OCI-LY1 (cell line): ENCODE measurements around the gene PDAP1.

Source experiments
- H2AFZ ChIP-seq: fragments of 200-600 bp; sonication (generic), shearing (Covaris generic); 2 replicates; pipeline ENCODE4 v1.6.0; 2014; ENCODE audit warnings: antibody characterized with exemption, mild to moderate bottlenecking, low read length
- H3F3A ChIP-seq: fragments of 200-600 bp; sonication (generic), shearing (Covaris generic); 2 replicates; pipeline ENCODE4 v1.6.0; 2014; ENCODE audit warnings: mild to moderate bottlenecking, antibody characterized with exemption, low read length, moderate library complexity; ENCODE audit not compliant: insufficient read depth
- H3K27ac ChIP-seq: fragments of 200-600 bp; sonication (generic); 2 replicates; pipeline ENCODE4 v1.5.1; 2014; ENCODE audit warnings: low read length, mixed run types, mild to moderate bottlenecking, low read depth; ENCODE audit not compliant: poor library complexity, severe bottlenecking
- H3K27me3 ChIP-seq: fragments of 200-600 bp; sonication (generic); 2 replicates; pipeline ENCODE4 v1.6.0; 2014; ENCODE audit warnings: antibody characterized with exemption, mild to moderate bottlenecking, low read length, moderate library complexity; ENCODE audit not compliant: insufficient read depth
- H3K36me3 ChIP-seq: fragments of 200-600 bp; sonication (generic); 2 replicates; pipeline ENCODE4 v1.6.1; 2014; ENCODE audit warnings: mild to moderate bottlenecking, antibody characterized with exemption, low read length, moderate library complexity, mixed read lengths; ENCODE audit not compliant: insufficient read depth
- H3K4me1 ChIP-seq: fragments of 200-600 bp; sonication (generic); 2 replicates; pipeline ENCODE4 v1.5.1; 2014; ENCODE audit warnings: mild to moderate bottlenecking, low read length, moderate library complexity; ENCODE audit not compliant: insufficient read depth, severe bottlenecking
- H3K4me2 ChIP-seq: fragments of 200-600 bp; sonication (generic), shearing (Covaris generic); 2 replicates; pipeline ENCODE4 v1.6.1; 2014; ENCODE audit warnings: low read length
- H3K4me3 ChIP-seq: fragments of 200-600 bp; sonication (generic); 2 replicates; pipeline ENCODE4 v1.5.1; 2014; ENCODE audit warnings: low read length, low read depth, mild to moderate bottlenecking, mixed read lengths; ENCODE audit not compliant: poor library complexity, severe bottlenecking
- H3K79me2 ChIP-seq: fragments of 200-600 bp; shearing (Covaris generic); 2 replicates; pipeline ENCODE4 v1.6.1; 2016; ENCODE audit warnings: mixed run types, low read length, mixed read lengths; ENCODE audit not compliant: insufficient read depth
- H3K9ac ChIP-seq: fragments of 200-600 bp; sonication (generic), shearing (Covaris generic); 2 replicates; pipeline ENCODE4 v1.6.1; 2014; ENCODE audit warnings: mild to moderate bottlenecking, low read length, mixed read lengths
- H3K9me2 ChIP-seq: fragments of 200-600 bp; sonication (generic), shearing (Covaris generic); 2 replicates; pipeline ENCODE4 v1.6.1; 2014; ENCODE audit warnings: low read depth, mild to moderate bottlenecking, low read length, mixed read lengths
- H3K9me3 ChIP-seq: fragments of 200-600 bp; shearing (Covaris generic); 2 replicates; pipeline ENCODE4 v1.6.1; 2014; ENCODE audit warnings: low read length, mixed read lengths
- H4K20me1 ChIP-seq: fragments of 200-600 bp; sonication (generic), shearing (Covaris generic); 2 replicates; pipeline ENCODE4 v1.6.0; 2016; ENCODE audit warnings: mild to moderate bottlenecking, low read length; ENCODE audit not compliant: insufficient read depth
- EZH2 ChIP-seq: fragments of 200-600 bp; sonication (generic), shearing (Covaris generic); IDR thresholded peaks from 2 replicates; pipeline ENCODE4 v1.8.0; 2017; ENCODE audit warnings: borderline replicate concordance, mixed run types, mild to moderate bottlenecking, antibody characterized with exemption, low read length, moderate library complexity, mixed read lengths
- TF ChIP-seq, protein P1 (sequence below): fragments of 200-600 bp; sonication (generic), shearing (Covaris generic); IDR thresholded peaks from 2 replicates; pipeline ENCODE4 v1.5.1; 2017; ENCODE audit warnings: mild to moderate bottlenecking, antibody characterized with exemption, low read length, moderate library complexity, mixed read lengths

Gene PDAP1

DNA sequence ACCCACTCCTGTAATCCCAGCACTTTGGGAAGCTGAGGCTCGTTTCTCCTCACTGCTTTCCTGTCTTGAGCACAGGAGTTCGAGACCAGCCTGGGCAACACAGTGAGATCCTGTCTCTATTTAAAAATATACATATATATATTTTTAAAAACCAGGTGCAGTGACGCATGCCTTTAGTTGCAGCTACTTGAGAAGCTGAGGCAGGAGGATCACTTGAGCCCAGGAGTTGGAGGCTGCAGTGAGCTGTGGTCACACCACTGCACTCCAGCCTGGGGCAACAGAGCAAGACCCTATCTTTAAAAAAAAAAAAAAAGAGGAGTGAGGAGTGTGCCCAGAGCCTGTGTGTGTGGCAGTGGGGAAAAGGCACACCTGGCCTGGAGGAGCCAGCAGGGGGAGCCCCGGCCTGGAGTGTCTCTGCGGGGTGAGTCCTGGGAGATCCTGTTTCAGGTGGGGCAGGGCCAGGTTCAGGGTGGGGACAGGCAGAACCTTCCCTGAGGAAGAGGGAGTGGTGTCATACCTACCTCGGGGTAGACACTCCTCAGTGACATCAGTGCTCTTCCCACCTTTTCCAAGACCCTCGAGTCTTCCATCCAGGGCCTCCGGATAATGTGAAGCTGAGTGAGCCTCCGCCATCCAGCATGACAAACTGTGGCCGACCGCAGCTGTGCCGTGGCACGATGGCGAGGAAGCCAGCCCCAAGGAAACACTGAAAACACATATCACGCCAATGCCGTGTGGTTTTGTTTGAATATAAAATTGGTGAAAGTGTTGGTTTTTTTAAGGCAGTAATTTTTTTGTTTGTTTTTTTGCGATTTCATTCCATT, 42.9 kb downstream of the PDAP1 start:
- Histone ChIP-seq H3K9me2 (no peaks in the 10 kb centered on the region), H3K4me3 (no peak overlapping the region), H3K9me3 (no peaks in the 10 kb centered on the region), H3K27me3 (no peaks in the 10 kb centered on the region), H3K9ac (no peak overlapping the region), H2AFZ (no peak overlapping the region), H3K79me2 (no peaks in the 10 kb centered on the region), H3F3A (0 out of 2 replicates have a peak, but pooled peaks cover 5% of the 10 kb centered on the region), H3K4me1 (no peaks in the 10 kb centered on the region), H3K27ac (no peak overlapping the region), H3K36me3 (peaks cover 73% of the 10 kb centered on the region), H4K20me1 (no peaks in the 10 kb centered on the region), H3K4me2 (no peak overlapping the region)
- TF ChIP-seq, protein P1, sequence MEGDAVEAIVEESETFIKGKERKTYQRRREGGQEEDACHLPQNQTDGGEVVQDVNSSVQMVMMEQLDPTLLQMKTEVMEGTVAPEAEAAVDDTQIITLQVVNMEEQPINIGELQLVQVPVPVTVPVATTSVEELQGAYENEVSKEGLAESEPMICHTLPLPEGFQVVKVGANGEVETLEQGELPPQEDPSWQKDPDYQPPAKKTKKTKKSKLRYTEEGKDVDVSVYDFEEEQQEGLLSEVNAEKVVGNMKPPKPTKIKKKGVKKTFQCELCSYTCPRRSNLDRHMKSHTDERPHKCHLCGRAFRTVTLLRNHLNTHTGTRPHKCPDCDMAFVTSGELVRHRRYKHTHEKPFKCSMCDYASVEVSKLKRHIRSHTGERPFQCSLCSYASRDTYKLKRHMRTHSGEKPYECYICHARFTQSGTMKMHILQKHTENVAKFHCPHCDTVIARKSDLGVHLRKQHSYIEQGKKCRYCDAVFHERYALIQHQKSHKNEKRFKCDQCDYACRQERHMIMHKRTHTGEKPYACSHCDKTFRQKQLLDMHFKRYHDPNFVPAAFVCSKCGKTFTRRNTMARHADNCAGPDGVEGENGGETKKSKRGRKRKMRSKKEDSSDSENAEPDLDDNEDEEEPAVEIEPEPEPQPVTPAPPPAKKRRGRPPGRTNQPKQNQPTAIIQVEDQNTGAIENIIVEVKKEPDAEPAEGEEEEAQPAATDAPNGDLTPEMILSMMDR = peak; percentile 70
- no peak for TF ChIP-seq EZH2

DNA sequence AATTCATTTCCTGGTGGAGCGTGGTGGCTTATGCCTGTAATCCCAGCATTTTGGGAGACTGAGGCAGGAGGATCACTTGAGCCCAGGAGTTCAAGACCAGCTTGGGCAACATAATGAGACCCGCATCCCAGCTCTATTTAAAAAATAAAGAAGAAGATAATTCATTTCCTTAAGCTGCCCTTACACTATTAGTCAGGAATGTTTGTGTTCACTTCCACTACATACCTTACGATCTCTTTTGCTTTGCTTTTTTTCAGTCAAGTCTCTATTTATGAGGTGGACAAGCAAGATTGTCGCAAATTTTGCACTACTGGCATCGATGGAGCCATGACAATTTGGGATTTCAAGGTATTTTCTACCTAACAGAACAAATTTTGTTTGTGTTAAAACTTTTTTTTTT, 45.1 kb downstream of the PDAP1 start:
- TF ChIP-seq, protein P1 = no peak
- TF ChIP-seq EZH2 = no peak
- no peaks in the 10 kb centered on the region for H3K9me3 ChIP-seq

DNA sequence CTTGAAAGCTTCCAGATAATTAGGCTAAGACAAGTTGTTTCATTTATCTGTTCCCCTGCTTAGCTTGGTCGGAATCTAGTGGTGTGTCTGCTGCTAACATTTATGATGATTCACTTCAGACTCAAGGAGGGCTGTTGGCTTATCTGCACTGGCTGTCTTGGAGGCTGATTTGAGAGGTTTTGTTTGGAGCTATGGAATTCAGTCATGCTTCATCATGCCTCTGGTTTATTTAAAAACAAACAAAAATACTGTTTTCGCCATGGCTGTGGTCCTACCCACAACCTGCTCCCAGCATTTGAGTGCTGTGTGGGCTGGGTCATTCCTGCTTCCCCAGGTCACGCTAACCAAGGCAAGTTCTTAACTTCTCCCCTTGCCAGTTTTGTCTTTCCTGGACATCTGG, 45.6 kb downstream of the PDAP1 start:
- peaks cover 86% of the 10 kb centered on the region for H3K36me3 ChIP-seq
- no peak overlapping the region for H3K27ac ChIP-seq
- TF ChIP-seq EZH2 = no peak
- no peak overlapping the region for H2AFZ ChIP-seq
- H3F3A ChIP-seq = 0 out of 2 replicates have a peak, but pooled peaks cover 5% of the 10 kb centered on the region
- no peak overlapping the region for H3K4me2 ChIP-seq
- H3K9ac ChIP-seq = no peak overlapping the region
- no peaks in the 10 kb centered on the region for H3K9me3 ChIP-seq
- no peaks in the 10 kb centered on the region for H3K27me3 ChIP-seq
- no peaks in the 10 kb centered on the region for H3K4me1 ChIP-seq
- no peaks in the 10 kb centered on the region for H3K79me2 ChIP-seq
- H3K4me3 ChIP-seq = no peak overlapping the region
- H4K20me1 ChIP-seq = no peaks in the 10 kb centered on the region
- no peaks in the 10 kb centered on the region for H3K9me2 ChIP-seq

More for the DNA sequence above, 45.1 kb downstream of the PDAP1 start:
- Histone ChIP-seq H3K79me2 (no peaks in the 10 kb centered on the region), H2AFZ (no peak overlapping the region), H3K9me2 (no peaks in the 10 kb centered on the region), H3K4me2 (no peak overlapping the region), H3F3A (0 out of 2 replicates have a peak, but pooled peaks cover 5% of the 10 kb centered on the region), H3K36me3 (peaks cover 81% of the 10 kb centered on the region), H4K20me1 (no peaks in the 10 kb centered on the region), H3K4me3 (no peak overlapping the region), H3K4me1 (no peaks in the 10 kb centered on the region), H3K27me3 (no peaks in the 10 kb centered on the region), H3K9ac (no peak overlapping the region), H3K27ac (no peak overlapping the region)
